OCI-LY7 (cell line): Measurements from ENCODE around the gene CDH23. TPM values are rescaled to one million over a fixed set of nuclear protein-coding genes. Genes with fewer than 3 reads are reported as not detected.

Source experiments
- BruUV-seq: library from RNA; stranded (reverse); fragments of 400-500 nt; replicated peaks from 2 replicates; lab custom pipeline; 2021; lab: Mats Ljungman, UMichigan
- CTCF ChIA-PET: fragments of 300-600 bp; sonication (Branson Sonifier 250); formaldehyde crosslinking; loops from one replicate; lab custom pipeline; 2022; ENCODE audit warnings: antibody characterized with exemption; ENCODE audit not compliant: unreplicated experiment; lab: Charles Lee
- POLR2A ChIA-PET: fragments of 300-600 bp; sonication (Branson Sonifier 250); formaldehyde crosslinking; loops from one replicate; lab custom pipeline; 2022; ENCODE audit warnings: antibody characterized with exemption; lab: Charles Lee
- DNase-seq: peaks from one replicate; pipeline ENCODE4 v3.0.0-alpha.2; 2015; ENCODE audit warnings: low spot score
- H2AFZ ChIP-seq: fragments of 200-600 bp; sonication (generic), shearing (Covaris generic); 2 replicates; pipeline ENCODE4 v1.6.1; 2014; ENCODE audit warnings: mild to moderate bottlenecking, antibody characterized with exemption, low read length, moderate library complexity
- H3K27ac ChIP-seq: fragments of 200-600 bp; sonication (generic); 2 replicates; pipeline ENCODE4 v1.5.1; 2014; ENCODE audit warnings: mixed run types, low read depth, mild to moderate bottlenecking, moderate library complexity, low read length, inconsistent platforms; ENCODE audit not compliant: poor library complexity, severe bottlenecking
- H3K36me3 ChIP-seq: fragments of 200-600 bp; sonication (generic); 2 replicates; pipeline ENCODE4 v1.6.1; 2014; ENCODE audit warnings: mild to moderate bottlenecking, antibody characterized with exemption, low read length, moderate library complexity, mixed read lengths; ENCODE audit not compliant: insufficient read depth
- H3K4me1 ChIP-seq: fragments of 200-600 bp; sonication (generic); 2 replicates; pipeline ENCODE4 v1.5.1; 2014; ENCODE audit warnings: mild to moderate bottlenecking, low read length; ENCODE audit not compliant: insufficient read depth, poor library complexity, severe bottlenecking
- H3K4me2 ChIP-seq: fragments of 200-600 bp; sonication (generic); 2 replicates; pipeline ENCODE4 v1.6.1; 2014; ENCODE audit warnings: mild to moderate bottlenecking, low read length
- H3K4me3 ChIP-seq: fragments of 200-600 bp; sonication (generic); 2 replicates; pipeline ENCODE4 v1.5.1; 2014; ENCODE audit warnings: mild to moderate bottlenecking, low read depth, low read length; ENCODE audit not compliant: poor library complexity, severe bottlenecking
- H3K79me2 ChIP-seq: fragments of 200-600 bp; sonication (generic); 2 replicates; pipeline ENCODE4 v1.6.1; 2016; ENCODE audit warnings: low read depth, mild to moderate bottlenecking, low read length, moderate library complexity, mixed read lengths; ENCODE audit not compliant: insufficient read depth
- H3K9me2 ChIP-seq: fragments of 200-600 bp; sonication (generic); 2 replicates; pipeline ENCODE4 v1.6.1; 2016; ENCODE audit warnings: mild to moderate bottlenecking, low read length, mixed read lengths; ENCODE audit not compliant: insufficient read depth
- H3K9me3 ChIP-seq: fragments of 200-600 bp; sonication (generic); 2 replicates; pipeline ENCODE4 v1.6.1; 2014; ENCODE audit warnings: mild to moderate bottlenecking, mixed run types, low read length, mixed read lengths
- H4K20me1 ChIP-seq: fragments of 200-600 bp; sonication (generic); 2 replicates; pipeline ENCODE4 v1.6.1; 2014; ENCODE audit warnings: mild to moderate bottlenecking, antibody characterized with exemption, low read length, moderate library complexity, mixed read lengths; ENCODE audit not compliant: insufficient read depth
- CTCF ChIP-seq: fragments of 200-600 bp; sonication (generic); conservative IDR thresholded peaks from 2 replicates; pipeline ENCODE4 v1.5.1; 2014; ENCODE audit warnings: mild to moderate bottlenecking, antibody characterized with exemption, low read length, moderate library complexity, mixed read lengths
- EZH2phosphoT487 ChIP-seq: fragments of 200-600 bp; sonication (generic); IDR thresholded peaks from 2 replicates; pipeline ENCODE4 v1.6.1; 2018; ENCODE audit warnings: low read depth, borderline replicate concordance, mild to moderate bottlenecking, mixed run types, antibody characterized with exemption, low read length, moderate library complexity, mixed read lengths
- intact Hi-C: fragments of 100-400 bp; cut with micrococcal nuclease; formaldehyde crosslinking; loops from one replicate; pipeline ENCODE4 v1.10.0; 2022; ENCODE audit not compliant: unreplicated experiment
- total RNA-seq, 2 experiments: library from RNA; depleted of rRNA in 1 of 2; stranded (reverse); fragments of >200 nt in 1 of 2; shearing (Covaris generic) in 1 of 2; gene quantifications; 2 replicates each; pipeline ENCODE4 v1.2.3, GENCODE V29; 2014 to 2022

The CDH23 gene
- total RNA-seq, 2 experiments from 2014 or later, result 0.92 to 9.9 TPM

- intact Hi-C loops, result no loop called here
- BruUV-seq, result no TSS peak
- Histone ChIP-seq H3K9me2 (no peaks in the 10 kb centered on the region), H3K27ac (no peak overlapping the region), H2AFZ (no peak overlapping the region), H3K4me2 (no peak overlapping the region), H3K79me2 (no peaks in the 10 kb centered on the region), H3K9me3 (no peaks in the 10 kb centered on the region), H4K20me1 (no peaks in the 10 kb centered on the region), H3K4me3 (no peak overlapping the region), H3K4me1 (peaks cover 83% of the 10 kb centered on the region), H3K36me3 (no peaks in the 10 kb centered on the region)
- ChIA-PET POLR2A (interaction anchor here (0.6 kb wide), 1 partner anchor 14 kb away, joined by 3 read pairs; no protein-coding TSS in a partner anchor), CTCF (no interaction called here)
- DNase-seq, result no peak
- TF ChIP-seq EZH2phosphoT487, result no peak
- TF ChIP-seq CTCF, result no peak
Measured at GRCh38 chr10:71646592-71647292, 250.0 kb downstream of the CDH23 start.

DNA sequence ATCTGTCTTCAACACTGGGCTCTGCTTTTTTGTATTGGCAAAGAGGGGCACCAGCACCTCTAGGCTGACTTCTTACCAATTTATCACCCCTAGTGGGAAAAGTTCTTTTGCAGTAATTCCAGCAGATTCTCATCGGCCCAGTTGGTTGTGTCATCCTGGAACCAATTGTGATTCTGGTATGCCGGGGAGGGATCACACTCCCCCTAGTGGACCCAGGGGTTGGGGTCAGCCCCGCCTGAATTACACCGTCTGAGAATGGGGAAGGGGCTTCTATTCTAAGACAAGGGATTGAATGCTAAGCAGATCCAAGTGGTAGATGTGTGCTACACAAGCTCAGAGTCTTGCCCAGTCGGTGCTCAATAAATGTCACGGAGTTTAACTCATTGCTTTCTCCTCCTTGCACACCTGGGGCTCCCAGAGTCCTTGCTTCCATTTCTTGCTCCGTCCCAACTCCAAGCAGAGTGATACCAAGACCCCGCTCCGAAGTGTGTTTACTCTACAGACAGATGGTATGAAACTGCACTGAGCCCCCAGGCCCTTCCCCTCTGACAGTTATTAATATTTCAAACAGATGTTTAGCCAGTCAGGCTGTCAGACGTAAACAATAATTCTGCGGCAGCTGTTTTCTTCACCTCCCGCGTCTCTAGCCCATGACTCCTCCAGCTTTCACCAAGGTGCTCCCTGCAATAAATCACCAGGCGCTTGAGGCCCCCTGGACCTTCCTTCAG lies 251.0 kb downstream of the CDH23 start:
- Histone ChIP-seq H3K36me3 (no peaks in the 10 kb centered on the region), H3K4me3 (no peak overlapping the region), H3K9me2 (no peaks in the 10 kb centered on the region), H3K4me2 (peak overlapping the region; percentile 76), H3K27ac (peak overlapping the region; percentile 97), H3K9me3 (no peaks in the 10 kb centered on the region), H3K79me2 (no peaks in the 10 kb centered on the region), H4K20me1 (no peaks in the 10 kb centered on the region), H2AFZ (peak overlapping the region; percentile 49; the same call in 1 of the 2 replicates), H3K4me1 (peaks cover 92% of the 10 kb centered on the region)
- BruUV-seq, result no TSS peak
- DNase-seq, result peak; percentile 70
- POLR2A ChIA-PET, result interaction anchor here (0.9 kb wide), 1 partner anchor 125 kb away, joined by 3 read pairs; no protein-coding TSS in a partner anchor
- intact Hi-C loops, result loop anchor here (2.0 kb wide), 1 partner anchor 47 kb away; no protein-coding TSS in a partner anchor
- TF ChIP-seq CTCF, result peak; percentile 83
- TF ChIP-seq EZH2phosphoT487, result no peak
- CTCF ChIA-PET, result interaction anchor here (0.6 to 1.0 kb wide), 2 partner anchors 9 to 252 kb away, joined by 3 read pairs; no protein-coding TSS in a partner anchor
